Hematopoietic multipotent progenitor cell treated with erythropoietin and hydrocortisone succinate and interleukin-3 and kit ligand, for 6 days (in vitro differentiated cells): ENCODE results near the gene PPFIA2.
"Not testable (repeated sequence)": the region's sequence is repeated elsewhere in the genome, so short reads cannot be mapped to it uniquely, and the experiment has no call there.

ENCODE experiments used
- DNase-seq: peaks from one replicate; pipeline ENCODE4 v3.0.0-alpha.2; 2015

PPFIA2 gene

GRCh38 chr12:81255456-81255855 lies 503.7 kb downstream of the PPFIA2 start:
- DNase-seq = no peak

GRCh38 chr12:81253360-81253759 lies 505.8 kb downstream of the PPFIA2 start:
- DNase-seq = no peak

GRCh38 chr12:81252228-81252627 lies 506.9 kb downstream of the PPFIA2 start:
- no peak for DNase-seq

GRCh38 chr12:81249976-81250375 lies 509.2 kb downstream of the PPFIA2 start:
- DNase-seq = no peak

GRCh38 chr12:81245907-81246570 lies 513.1 kb downstream of the PPFIA2 start:
- no peak for DNase-seq

- DNase-seq = no peak
Observed at GRCh38 chr12:81245458-81245857, 513.7 kb downstream of the PPFIA2 start.

GRCh38 chr12:81231574-81232368 lies 527.4 kb downstream of the PPFIA2 start:
- no peak for DNase-seq

GRCh38 chr12:81229759-81230158 lies 529.4 kb downstream of the PPFIA2 start:
- no peak for DNase-seq

- no peak for DNase-seq
Observed at GRCh38 chr12:81224626-81225025, 534.5 kb downstream of the PPFIA2 start.

GRCh38 chr12:81222846-81223592 lies 536.1 kb downstream of the PPFIA2 start:
- no peak for DNase-seq

GRCh38 chr12:81221681-81222080 lies 537.5 kb downstream of the PPFIA2 start:
- DNase-seq = no peak

GRCh38 chr12:81216739-81217138 lies 542.4 kb downstream of the PPFIA2 start:
- no peak for DNase-seq

GRCh38 chr12:81212996-81213696 lies 546.0 kb downstream of the PPFIA2 start:
- no peak for DNase-seq

GRCh38 chr12:81211306-81211705 lies 547.8 kb downstream of the PPFIA2 start:
- DNase-seq = no peak

- DNase-seq = not testable (repeated sequence)
Observed at GRCh38 chr12:81209772-81210225, 549.4 kb downstream of the PPFIA2 start.

GRCh38 chr12:81209012-81209411 lies 550.1 kb downstream of the PPFIA2 start:
- no peak for DNase-seq

- no peak for DNase-seq
Observed at GRCh38 chr12:81208187-81208911, 550.8 kb downstream of the PPFIA2 start.
